Measurements from ENCODE around the gene MAN1A1. TPM values are rescaled to one million over a fixed set of nuclear protein-coding genes. Genes with fewer than 3 reads are reported as not detected.

The MAN1A1 gene
- total RNA-seq, 1 donor, result 104 TPM

GRCh38 chr6:119333063-119333609 is 16.4 kb downstream of the MAN1A1 start:
- no peak for TF ChIP-seq CTCF (IDR thresholded peaks at IDR 0.05; ENCODE audit: insufficient read depth, low read depth, low read length)
- no peak overlapping the region for H3K4me3 ChIP-seq (ENCODE audit: low read depth, low read length)
- DNase-seq (ENCODE audit: low read depth), result no peak

DNA sequence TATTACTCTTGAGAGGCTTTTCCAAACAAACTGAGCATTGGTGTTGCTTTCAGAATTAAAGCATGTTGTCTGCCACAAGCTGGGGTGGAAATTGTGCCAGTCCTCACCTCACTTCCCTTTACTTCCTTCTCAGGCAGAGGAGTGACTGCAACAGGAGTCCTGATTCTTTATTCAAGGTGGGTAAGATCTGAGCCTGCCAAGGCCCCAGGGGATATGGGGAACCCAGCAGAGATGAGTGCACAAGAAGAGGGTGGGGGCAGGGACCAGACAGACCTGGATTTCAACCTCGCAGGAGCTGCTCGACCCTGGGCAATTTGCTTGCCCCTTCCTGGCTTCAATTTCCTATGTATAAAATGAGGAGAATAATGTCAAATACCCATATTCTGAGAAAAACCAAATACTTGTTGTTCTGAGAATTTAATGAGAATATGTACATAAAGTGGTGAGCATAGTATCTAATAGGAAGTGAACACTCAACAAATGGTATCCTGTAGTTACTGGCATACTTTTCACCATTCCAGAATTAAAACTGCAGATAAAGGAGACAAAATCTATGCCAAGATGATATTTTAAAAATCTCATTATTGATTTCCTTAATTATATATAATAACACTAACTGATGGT is 17.8 kb downstream of the MAN1A1 start:
- no peak for DNase-seq (ENCODE audit: low read depth)
- no peak for TF ChIP-seq CTCF (IDR thresholded peaks at IDR 0.05; ENCODE audit: insufficient read depth, low read depth, low read length)
- no peak overlapping the region for H3K4me3 ChIP-seq (ENCODE audit: low read depth, low read length)

GRCh38 chr6:119330520-119331113 is 18.9 kb downstream of the MAN1A1 start:
- DNase-seq (ENCODE audit: low read depth), result no peak
- no peak overlapping the region for H3K4me3 ChIP-seq (ENCODE audit: low read depth, low read length)
- TF ChIP-seq CTCF (IDR thresholded peaks at IDR 0.05; ENCODE audit: insufficient read depth, low read depth, low read length), result no peak

- no peak for DNase-seq (ENCODE audit: low read depth)
- H3K4me3 ChIP-seq (ENCODE audit: low read depth, low read length), result no peak overlapping the region
- no peak for TF ChIP-seq CTCF (IDR thresholded peaks at IDR 0.05; ENCODE audit: insufficient read depth, low read depth, low read length)
These were observed 19.8 kb downstream of the MAN1A1 start for GRCh38 chr6:119329794-119330180.

- no peak overlapping the region for H3K4me3 ChIP-seq (ENCODE audit: low read depth, low read length)
- TF ChIP-seq CTCF (IDR thresholded peaks at IDR 0.05; ENCODE audit: insufficient read depth, low read depth, low read length), result no peak
- no peak for DNase-seq (ENCODE audit: low read depth)
These were observed 20.4 kb downstream of the MAN1A1 start for GRCh38 chr6:119328892-119329793.

- TF ChIP-seq CTCF (IDR thresholded peaks at IDR 0.05; ENCODE audit: insufficient read depth, low read depth, low read length), result no peak
- no peak overlapping the region for H3K4me3 ChIP-seq (ENCODE audit: low read depth, low read length)
- DNase-seq (ENCODE audit: low read depth), result no peak
These were observed 21.3 kb downstream of the MAN1A1 start for GRCh38 chr6:119328254-119328653.
